Measurements from ENCODE around the gene NSD1. TPM values are rescaled to one million over a fixed set of nuclear protein-coding genes. Genes with fewer than 3 reads are reported as not detected.

Gene NSD1
- total and polyA plus RNA-seq, 9 of the 15 experiments (the other 6 are each of a cell fraction or from before 2014, with no cell fraction given): 3.8 to 51.0 (median 24.7) TPM

DNA sequence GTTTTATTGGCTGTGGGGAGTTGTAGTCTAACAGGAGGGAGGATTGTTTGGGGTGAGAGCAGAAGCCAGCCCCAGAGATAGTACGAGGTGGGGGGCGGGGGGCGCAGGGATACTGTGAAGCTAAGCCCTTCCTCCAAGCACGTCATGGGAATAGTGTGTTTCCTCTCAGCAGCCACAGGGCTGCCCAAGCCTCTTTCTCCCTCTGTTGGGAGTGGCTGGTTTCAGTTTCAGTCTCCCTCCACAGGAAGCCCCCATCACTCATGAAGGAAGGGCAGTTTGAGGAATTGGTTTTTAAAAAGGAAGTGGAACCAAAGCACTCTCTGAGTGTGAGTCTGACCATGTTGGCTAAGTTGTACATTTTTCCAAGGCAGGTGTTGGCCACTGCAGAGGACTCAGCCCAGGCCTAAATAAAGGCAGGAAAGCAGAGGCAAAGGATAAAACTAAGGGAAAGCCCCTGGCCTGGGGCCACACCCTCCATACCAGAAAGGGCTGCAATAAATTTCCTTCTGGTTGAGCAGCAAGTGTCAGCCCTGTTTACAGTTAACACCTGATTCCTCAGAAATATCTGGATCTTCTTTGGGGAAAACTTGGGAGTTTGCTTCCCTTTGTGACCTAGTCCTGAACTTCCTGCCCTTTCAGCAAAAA, 166.8 kb downstream of the NSD1 start (continued):
- TF ChIP-seq, protein P1, sequence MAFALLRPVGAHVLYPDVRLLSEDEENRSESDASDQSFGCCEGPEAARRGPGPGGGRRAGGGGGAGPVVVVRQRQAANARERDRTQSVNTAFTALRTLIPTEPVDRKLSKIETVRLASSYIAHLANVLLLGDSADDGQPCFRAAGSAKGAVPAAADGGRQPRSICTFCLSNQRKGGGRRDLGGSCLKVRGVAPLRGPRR (CRISPR knock-in tag; IDR thresholded peaks at IDR 0.05): no peak
- TF ChIP-seq, protein P2, sequence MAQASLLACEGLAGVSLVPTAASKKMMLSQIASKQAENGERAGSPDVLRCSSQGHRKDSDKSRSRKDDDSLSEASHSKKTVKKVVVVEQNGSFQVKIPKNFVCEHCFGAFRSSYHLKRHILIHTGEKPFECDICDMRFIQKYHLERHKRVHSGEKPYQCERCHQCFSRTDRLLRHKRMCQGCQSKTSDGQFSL (CRISPR knock-in tag; IDR thresholded peaks at IDR 0.05): no peak
- TF ChIP-seq, protein P2 (tag; IDR thresholded peaks at IDR 0.05): no peak
- no peak for TF ChIP-seq SLC30A9 (CRISPR knock-in tag; IDR thresholded peaks at IDR 0.05)
- TF ChIP-seq LCOR (CRISPR knock-in tag; IDR thresholded peaks at IDR 0.05): no peak
- no peak for TF ChIP-seq STAG1 (CRISPR knock-in tag; IDR thresholded peaks at IDR 0.05; ENCODE audit: borderline replicate concordance)
- TF ChIP-seq SNRNP70 (optimal IDR thresholded peaks at IDR 0.05; ENCODE audit: low read depth, low read length): no peak
- no peak for TF ChIP-seq NEUROD1 (IDR thresholded peaks at IDR 0.05; ENCODE audit: borderline replicate concordance, low read depth, low read length, partially characterized antibody)
- no peak for TF ChIP-seq SAFB (IDR thresholded peaks at IDR 0.05; ENCODE audit: borderline replicate concordance, low read depth, low read length)
- TF ChIP-seq MTA3 (IDR thresholded peaks at IDR 0.05; ENCODE audit: borderline replicate concordance): peak; percentile 59; the same call in 1 of the 2 replicates
- peak; percentile 24; the same call in 1 of the 2 replicates for TF ChIP-seq DPF2 (IDR thresholded peaks at IDR 0.05)
- 0 out of 2 replicates have a peak, but pooled peaks have one; percentile 55 for TF ChIP-seq NBN (IDR thresholded peaks at IDR 0.05; ENCODE audit: low read depth)
- TF ChIP-seq CREM (IDR thresholded peaks at IDR 0.05; ENCODE audit: low read depth): peak; percentile 72
- no peak for TF ChIP-seq ESRRA (IDR thresholded peaks at IDR 0.05; ENCODE audit: borderline replicate concordance, low read depth)
- TF ChIP-seq, protein P3, sequence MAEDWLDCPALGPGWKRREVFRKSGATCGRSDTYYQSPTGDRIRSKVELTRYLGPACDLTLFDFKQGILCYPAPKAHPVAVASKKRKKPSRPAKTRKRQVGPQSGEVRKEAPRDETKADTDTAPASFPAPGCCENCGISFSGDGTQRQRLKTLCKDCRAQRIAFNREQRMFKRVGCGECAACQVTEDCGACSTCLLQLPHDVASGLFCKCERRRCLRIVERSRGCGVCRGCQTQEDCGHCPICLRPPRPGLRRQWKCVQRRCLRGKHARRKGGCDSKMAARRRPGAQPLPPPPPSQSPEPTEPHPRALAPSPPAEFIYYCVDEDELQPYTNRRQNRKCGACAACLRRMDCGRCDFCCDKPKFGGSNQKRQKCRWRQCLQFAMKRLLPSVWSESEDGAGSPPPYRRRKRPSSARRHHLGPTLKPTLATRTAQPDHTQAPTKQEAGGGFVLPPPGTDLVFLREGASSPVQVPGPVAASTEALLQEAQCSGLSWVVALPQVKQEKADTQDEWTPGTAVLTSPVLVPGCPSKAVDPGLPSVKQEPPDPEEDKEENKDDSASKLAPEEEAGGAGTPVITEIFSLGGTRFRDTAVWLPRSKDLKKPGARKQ (CRISPR knock-in tag; IDR thresholded peaks at IDR 0.05): no peak
- TF ChIP-seq ZNF124 (CRISPR knock-in tag; IDR thresholded peaks at IDR 0.05): no peak
- TF ChIP-seq, protein P4, sequence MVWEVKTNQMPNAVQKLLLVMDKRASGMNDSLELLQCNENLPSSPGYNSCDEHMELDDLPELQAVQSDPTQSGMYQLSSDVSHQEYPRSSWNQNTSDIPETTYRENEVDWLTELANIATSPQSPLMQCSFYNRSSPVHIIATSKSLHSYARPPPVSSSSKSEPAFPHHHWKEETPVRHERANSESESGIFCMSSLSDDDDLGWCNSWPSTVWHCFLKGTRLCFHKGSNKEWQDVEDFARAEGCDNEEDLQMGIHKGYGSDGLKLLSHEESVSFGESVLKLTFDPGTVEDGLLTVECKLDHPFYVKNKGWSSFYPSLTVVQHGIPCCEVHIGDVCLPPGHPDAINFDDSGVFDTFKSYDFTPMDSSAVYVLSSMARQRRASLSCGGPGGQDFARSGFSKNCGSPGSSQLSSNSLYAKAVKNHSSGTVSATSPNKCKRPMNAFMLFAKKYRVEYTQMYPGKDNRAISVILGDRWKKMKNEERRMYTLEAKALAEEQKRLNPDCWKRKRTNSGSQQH (CRISPR knock-in tag; IDR thresholded peaks at IDR 0.05): no peak
- TF ChIP-seq, protein P5, sequence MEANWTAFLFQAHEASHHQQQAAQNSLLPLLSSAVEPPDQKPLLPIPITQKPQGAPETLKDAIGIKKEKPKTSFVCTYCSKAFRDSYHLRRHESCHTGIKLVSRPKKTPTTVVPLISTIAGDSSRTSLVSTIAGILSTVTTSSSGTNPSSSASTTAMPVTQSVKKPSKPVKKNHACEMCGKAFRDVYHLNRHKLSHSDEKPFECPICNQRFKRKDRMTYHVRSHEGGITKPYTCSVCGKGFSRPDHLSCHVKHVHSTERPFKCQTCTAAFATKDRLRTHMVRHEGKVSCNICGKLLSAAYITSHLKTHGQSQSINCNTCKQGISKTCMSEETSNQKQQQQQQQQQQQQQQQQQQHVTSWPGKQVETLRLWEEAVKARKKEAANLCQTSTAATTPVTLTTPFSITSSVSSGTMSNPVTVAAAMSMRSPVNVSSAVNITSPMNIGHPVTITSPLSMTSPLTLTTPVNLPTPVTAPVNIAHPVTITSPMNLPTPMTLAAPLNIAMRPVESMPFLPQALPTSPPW (CRISPR knock-in tag; IDR thresholded peaks at IDR 0.05): peak; percentile 77
- TF ChIP-seq, protein P6, sequence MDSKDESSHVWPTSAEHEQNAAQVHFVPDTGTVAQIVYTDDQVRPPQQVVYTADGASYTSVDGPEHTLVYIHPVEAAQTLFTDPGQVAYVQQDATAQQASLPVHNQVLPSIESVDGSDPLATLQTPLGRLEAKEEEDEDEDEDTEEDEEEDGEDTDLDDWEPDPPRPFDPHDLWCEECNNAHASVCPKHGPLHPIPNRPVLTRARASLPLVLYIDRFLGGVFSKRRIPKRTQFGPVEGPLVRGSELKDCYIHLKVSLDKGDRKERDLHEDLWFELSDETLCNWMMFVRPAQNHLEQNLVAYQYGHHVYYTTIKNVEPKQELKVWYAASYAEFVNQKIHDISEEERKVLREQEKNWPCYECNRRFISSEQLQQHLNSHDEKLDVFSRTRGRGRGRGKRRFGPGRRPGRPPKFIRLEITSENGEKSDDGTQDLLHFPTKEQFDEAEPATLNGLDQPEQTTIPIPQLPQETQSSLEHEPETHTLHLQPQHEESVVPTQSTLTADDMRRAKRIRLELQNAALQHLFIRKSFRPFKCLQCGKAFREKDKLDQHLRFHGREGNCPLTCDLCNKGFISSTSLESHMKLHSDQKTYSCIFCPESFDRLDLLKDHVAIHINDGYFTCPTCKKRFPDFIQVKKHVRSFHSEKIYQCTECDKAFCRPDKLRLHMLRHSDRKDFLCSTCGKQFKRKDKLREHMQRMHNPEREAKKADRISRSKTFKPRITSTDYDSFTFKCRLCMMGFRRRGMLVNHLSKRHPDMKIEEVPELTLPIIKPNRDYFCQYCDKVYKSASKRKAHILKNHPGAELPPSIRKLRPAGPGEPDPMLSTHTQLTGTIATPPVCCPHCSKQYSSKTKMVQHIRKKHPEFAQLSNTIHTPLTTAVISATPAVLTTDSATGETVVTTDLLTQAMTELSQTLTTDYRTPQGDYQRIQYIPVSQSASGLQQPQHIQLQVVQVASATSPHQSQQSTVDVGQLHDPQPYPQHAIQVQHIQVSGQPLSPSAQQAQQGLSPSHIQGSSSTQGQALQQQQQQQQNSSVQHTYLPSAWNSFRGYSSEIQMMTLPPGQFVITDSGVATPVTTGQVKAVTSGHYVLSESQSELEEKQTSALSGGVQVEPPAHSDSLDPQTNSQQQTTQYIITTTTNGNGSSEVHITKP (IDR thresholded peaks at IDR 0.05; ENCODE audit: partially characterized antibody): peak; percentile 28

Measured in K562 (cell line).